Keratinocyte (primary cell): ENCODE data around the gene AP1S3.

Experiments used
- EZH2 ChIP-seq: IDR thresholded peaks from one replicate; pipeline ENCODE4 v1.6.1; 2012; ENCODE audit warnings: inconsistent platforms, mild to moderate bottlenecking, low read length, moderate library complexity
- TF ChIP-seq, protein P1 (sequence below), 3 experiments: IDR thresholded peaks in 1 of 3; conservative IDR thresholded peaks in 1 of 3; optimal IDR thresholded peaks in 1 of 3; 2 replicates in 2 of 3; 3 replicates in 1 of 3; pipeline versions ENCODE3 to v1.5.1; 2011; ENCODE audit warnings: low read length in 3 of 3, mild to moderate bottlenecking in 3 of 3, moderate library complexity in 2 of 3, control low read depth in 1 of 3, inconsistent platforms in 1 of 3; ENCODE audit not compliant: insufficient read depth in 2 of 3; ENCODE audit errors: extremely low read depth in 1 of 3

- TF ChIP-seq, protein P1, sequence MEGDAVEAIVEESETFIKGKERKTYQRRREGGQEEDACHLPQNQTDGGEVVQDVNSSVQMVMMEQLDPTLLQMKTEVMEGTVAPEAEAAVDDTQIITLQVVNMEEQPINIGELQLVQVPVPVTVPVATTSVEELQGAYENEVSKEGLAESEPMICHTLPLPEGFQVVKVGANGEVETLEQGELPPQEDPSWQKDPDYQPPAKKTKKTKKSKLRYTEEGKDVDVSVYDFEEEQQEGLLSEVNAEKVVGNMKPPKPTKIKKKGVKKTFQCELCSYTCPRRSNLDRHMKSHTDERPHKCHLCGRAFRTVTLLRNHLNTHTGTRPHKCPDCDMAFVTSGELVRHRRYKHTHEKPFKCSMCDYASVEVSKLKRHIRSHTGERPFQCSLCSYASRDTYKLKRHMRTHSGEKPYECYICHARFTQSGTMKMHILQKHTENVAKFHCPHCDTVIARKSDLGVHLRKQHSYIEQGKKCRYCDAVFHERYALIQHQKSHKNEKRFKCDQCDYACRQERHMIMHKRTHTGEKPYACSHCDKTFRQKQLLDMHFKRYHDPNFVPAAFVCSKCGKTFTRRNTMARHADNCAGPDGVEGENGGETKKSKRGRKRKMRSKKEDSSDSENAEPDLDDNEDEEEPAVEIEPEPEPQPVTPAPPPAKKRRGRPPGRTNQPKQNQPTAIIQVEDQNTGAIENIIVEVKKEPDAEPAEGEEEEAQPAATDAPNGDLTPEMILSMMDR (optimal IDR thresholded peaks at IDR 0.05 in 1 of 3, IDR thresholded peaks at IDR 0.05 in 1 of 3, conservative IDR thresholded peaks at IDR 0.05 in 1 of 3; ENCODE audit: extremely low read depth in 1 of 3, insufficient read depth in 2 of 3, low read length in 3 of 3) = no peak
- no peak for TF ChIP-seq EZH2
Observed at GRCh38 chr2:223863491-223863890, 26.1 kb upstream of the AP1S3 start.
